Thyroid gland (tissue), 4 donors: ENCODE measurements around the gene EPN1.

ENCODE experiments used
- CTCF ChIP-seq, 6 experiments: fragments of 200-600 bp in 3 of 6; fragments of 450-650 bp in 3 of 6; sonication (generic) in 3 of 6; IDR thresholded peaks; one replicate each; pipeline ENCODE4 v1.5.1; 2016 to 2019; ENCODE audit warnings: antibody characterized with exemption in 6 of 6, mild to moderate bottlenecking in 2 of 6, inconsistent platforms in 1 of 6, moderate library complexity in 1 of 6
- POLR2A ChIP-seq, 2 donors: fragments of 450-650 bp; IDR thresholded peaks; one replicate each; pipeline ENCODE4 v1.6.1; 2017; ENCODE audit warnings: antibody characterized with exemption in 2 of 2, mild to moderate bottlenecking in 2 of 2, moderate library complexity in 1 of 2

- no peak for TF ChIP-seq CTCF (IDR thresholded peaks at IDR 0.05)
- no peak for TF ChIP-seq POLR2A (IDR thresholded peaks at IDR 0.05)
These were observed 4.6 kb downstream of the EPN1 start for GRCh38 chr19:55679343-55680257.
